HG03575 (cell line): ENCODE data around the gene INSYN2A.

Source experiments
- ATAC-seq: cut with Tn5 transposase; IDR thresholded peaks from one replicate; pipeline ENCODE4 v1.9.1; 2021; ENCODE audit not compliant: unreplicated experiment, insufficient number of reproducible peaks, low FRiP score; ENCODE audit errors: extremely low read depth

The INSYN2A gene, protein sequence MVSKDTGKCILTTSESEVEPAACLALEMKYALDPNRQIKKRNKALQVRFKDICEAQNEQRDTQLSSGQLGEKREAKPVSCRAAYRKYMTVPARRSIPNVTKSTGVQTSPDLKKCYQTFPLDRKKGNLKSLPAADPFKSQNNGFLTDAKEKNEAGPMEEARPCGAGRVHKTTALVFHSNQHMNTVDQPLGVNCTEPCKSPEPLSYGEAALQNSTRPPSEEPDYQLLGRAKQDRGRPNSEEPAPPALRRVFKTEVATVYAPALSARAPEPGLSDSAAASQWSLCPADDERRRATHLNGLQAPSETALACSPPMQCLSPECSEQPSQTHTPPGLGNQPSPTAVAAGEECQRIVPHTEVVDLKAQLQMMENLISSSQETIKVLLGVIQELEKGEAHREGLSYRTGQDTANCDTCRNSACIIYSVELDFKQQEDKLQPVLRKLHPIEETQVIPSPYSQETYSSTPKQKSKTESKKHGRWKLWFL

DNA sequence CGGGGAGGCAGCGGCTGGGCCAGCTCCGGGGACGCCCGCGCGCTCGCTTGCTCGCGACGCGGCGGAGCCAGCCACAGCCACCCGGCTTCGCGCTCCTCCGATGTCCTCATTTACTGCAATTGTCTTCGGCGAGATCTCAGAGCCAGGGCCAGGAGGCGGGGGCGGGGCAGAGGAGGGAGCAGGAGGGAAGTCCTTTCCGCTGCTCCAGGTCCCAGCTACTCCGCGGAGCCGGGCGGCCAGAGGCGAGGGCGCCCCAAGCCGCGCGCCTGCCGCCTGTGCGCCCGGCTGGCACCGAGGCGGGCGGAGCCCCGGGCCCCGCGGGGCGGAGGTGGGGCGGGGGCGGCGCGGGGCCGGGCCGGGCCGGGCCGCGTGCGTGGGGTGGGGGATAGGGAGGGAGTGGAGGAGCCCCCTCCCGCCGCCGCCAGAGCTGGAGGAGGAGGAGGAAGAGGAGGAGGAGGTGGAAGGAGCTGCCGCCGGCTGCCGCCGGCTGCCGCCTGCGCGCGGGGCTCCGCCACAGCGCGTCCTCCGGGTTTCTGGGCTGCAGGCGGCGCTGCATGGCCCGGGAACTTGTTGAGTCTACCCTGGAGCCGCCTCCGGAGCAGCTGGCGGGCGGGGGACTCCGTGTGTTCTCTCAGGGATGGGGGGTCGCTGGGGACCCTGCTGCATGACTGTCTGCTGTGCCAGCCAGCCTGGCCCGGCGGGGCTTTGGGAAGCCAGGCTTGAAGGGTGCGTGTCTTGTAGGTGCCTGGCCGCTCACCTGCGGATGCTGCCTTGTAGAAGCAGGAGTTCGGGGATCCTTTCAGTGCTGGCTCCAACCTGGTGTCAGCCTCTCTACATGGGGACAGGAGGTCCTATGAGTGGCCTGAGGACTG, at the start of gene INSYN2A:
INSYN2A (minus strand) TSS at position 310 of the 872 bp plus-strand sequence. CDS start 20,196 bp downstream, outside the sequence.
- ATAC-seq = no peak

DNA sequence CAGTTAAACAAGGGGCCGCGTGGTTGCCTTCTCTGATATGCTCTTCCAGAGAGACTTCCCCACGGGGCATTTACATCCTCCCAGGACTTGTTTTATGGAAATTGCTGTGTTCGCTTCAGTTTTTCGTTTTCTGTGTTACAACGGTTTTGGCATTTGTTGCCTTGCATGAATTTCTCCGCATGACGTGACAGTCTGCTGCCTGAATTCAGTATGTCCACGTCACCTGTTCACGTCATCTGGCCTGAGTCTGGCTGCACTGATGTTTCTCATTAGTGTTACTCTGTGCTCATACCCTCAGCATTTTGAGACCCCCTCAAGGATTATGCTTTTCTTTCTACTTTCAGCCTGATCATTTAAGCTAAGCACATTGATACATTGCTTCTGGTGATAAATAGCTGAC, 49.1 kb upstream of the INSYN2A start:
- no peak for ATAC-seq

DNA sequence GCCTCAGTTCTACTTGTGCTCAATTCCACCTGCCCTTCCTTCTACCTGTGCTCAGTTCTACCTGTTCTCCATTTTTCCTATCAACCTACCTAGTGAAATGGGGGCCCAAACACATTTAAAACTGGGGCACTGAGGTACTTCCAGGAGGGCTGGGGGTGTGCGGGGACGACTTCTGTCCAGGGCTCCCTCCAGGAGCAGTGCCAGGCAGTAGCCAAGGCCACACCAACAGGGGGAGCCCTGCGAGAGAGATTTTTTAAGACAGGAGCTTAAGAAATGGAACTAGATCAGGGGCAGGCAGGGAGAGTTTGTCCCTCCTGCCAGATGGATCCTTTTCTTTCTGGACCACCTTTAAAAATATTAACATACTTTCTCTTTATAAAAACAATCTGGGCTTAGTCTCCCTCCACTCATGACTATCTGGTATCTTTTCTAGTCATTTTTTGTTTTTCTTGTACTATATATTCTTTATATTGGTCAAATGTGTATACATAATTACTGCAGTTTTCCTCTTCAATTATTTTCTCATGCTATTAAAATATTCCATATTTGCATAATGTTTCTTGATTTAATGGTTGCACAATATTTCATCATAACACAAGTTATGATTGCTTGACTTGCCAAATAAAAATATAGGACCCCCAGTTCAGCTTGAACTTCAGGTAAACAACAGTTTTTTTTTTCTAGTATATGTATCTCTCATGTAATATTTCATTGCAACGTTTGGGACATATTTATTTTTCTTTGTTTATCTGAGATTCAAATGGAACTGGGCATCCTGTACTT, 47.3 kb upstream of the INSYN2A start:
- ATAC-seq = no peak

DNA sequence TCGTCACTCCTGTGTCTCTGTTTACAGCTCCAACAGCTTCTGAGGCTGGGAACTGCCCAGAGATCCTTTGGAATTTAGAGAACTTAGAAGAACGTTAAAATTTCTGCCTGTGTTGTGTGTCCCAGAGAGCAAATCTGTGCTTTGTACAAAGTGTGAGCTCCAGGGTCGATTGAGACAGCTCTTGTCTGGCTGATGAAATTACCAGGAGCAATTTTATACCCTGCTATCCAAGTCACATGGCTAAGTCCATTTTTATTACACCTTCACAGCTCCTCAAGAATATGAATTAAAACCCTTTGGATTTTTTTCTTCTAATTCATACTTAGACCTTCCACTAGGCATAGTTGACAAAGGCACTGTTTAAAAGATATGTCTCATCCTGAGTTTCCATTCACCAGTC, 46.5 kb upstream of the INSYN2A start:
- ATAC-seq = no peak

DNA sequence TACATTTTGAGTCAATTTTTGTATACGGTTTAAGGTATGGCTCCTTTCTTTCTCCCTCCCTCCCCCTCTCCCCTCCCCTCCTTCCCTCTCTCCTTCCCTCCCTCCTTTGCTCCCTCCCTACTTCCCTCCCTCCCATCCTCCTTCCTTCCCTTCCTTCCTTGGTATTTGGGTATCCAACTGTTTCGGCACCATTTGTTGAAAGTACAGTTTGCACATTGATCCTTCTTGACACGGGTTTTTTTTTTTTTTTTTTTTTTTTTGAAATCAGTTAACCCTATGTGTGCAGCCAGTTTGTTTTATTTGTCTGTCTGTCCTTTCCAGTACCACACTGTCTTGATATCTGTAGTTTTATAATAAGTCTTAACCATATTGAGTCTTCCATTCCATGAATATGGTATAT, 39.9 kb upstream of the INSYN2A start:
- no peak for ATAC-seq

DNA sequence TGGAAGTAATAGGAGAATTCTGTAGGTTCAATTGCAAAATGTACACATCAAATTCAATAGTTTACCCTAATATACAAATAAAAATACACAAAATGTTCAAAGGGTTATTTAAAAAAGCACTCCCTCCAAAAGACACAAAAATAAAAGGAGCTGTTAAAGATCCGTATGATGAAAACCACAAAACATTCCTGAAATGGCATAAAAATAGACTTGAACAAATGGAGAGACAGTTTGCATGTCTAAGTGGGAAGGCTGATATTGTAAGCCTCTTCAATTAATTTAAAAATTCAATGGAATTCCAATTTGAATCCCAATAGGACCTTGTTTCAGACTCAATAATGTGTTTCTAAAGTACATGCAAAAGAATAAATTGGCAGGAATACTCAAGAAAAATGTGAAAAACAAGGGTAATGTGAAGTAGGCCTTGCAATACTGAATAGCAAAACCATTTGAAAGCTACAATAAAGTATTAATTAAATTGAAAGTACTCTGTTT, 38.0 kb upstream of the INSYN2A start:
- no peak for ATAC-seq

DNA sequence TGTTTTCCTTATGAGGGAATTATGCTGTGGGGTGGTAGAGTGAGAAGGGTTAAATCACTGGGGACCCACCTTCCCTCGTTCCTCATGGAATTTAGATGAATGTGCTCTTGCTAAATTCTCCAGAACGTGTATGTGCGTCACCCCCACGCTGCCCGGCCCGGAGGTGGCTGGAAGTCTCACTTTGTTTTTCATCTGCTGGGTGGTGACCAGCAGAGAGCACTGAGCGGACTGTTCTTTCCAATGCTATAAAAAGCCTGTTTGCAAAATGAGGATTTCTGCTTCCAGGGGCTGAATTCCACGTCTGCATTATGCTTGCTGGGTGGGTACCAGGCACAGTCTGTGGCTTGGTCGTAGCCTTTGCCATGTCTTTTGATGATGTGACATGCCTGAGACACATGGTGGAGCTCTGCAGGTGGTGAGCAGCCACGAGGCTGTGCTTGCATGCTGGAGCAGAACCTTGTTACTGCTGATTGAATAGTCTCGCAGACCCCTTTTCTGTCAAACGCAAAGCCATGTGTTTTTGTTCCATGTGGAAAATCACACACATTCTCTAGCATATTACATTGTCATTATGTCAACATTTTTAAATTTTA, 31.9 kb upstream of the INSYN2A start:
- no peak for ATAC-seq

DNA sequence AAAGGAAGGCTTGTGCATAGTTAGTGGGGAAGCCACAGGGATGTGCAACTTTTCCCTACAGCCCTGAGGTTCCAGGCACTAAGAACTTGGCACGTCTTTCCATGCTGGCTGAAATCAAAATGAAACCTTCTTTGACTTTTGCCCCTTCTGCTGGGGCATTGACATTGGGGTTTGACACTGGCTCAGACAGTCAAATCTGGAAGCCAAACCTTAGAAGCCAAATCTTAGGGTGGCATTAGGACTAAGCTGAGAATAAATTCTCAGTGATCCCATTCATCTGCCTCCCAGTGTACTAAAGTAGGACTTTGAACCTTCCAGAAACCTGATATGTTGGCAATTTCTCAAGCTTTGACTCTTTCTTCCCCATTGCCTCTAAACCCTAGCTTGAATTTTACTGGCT, 31.3 kb upstream of the INSYN2A start:
- ATAC-seq = no peak

DNA sequence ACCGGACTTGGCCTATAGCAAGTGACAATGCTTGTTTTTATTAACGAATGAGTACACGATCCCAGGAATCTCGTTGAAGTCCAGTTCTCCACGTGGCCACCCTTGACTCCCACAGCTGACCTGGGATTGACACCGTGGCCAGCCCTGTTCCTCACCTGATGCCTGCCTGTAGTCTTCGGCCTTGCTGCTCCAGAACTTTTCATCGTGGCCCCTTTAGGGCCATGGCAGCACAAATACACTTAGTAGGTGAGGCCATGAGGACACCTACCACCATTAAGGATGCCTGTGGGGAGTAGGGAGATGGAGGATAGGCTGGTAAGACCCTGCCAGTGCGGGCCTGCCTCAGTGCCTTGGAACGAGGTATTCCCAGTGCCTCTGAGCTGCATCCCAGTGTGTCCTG, 30.6 kb upstream of the INSYN2A start:
- no peak for ATAC-seq

DNA sequence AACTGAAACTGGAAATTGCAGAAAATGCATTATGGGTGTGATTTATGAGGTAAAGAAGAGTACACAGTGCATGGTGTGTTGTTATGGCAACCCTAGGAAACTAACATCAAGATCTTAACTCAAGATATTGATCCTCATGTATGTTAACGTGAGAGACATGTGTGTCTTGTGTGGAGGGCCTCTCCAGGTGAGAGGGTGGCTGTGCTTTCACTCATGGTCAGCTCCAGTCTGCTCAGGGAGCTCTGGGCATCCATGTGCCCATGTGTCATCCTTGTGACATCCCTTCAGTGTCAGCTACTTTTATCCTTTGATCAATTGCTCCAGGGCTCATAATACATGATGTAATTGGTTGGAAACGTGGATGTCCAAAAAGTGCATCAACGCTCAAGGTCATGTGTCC, 24.9 kb upstream of the INSYN2A start:
- ATAC-seq = no peak

DNA sequence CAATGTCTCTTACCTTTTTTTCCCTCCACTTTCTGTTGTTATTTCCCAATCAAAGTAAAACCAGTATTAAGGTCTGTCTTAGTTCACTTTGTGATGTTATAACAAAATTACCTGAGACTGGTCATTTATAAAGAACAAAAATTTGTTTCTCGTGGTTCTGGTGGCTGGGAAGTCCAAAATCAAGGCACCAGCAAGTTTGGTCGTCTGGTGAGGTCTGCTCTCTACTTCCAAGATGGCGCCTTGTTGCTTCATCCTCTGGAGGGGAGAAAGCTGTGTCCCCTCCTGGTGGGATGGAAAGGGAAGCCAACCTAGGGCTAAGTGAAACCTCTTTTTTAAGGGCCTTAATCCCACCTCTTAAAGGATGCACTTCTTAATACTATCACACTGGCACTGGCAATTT, 22.3 kb upstream of the INSYN2A start:
- ATAC-seq = no peak

DNA sequence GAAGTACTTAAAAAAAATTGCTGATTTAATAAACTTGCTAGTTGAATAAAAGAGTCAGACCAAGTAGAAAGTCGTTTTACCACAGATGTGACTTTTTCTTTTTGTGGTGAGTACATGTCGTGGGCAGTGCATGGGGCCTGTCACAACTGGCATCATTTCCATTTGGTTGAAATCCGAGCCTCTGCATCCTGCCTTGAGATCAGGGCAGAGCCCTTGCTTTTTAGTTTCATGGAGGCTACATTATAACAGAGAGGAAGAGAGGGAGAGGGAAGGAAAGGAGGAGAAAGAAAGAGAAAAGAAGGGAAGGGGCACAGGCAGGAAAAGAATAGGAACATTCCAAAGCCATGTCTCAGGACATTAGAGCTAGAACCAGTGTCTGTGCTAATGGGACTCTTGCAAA, 20.4 kb upstream of the INSYN2A start:
- ATAC-seq = no peak

DNA sequence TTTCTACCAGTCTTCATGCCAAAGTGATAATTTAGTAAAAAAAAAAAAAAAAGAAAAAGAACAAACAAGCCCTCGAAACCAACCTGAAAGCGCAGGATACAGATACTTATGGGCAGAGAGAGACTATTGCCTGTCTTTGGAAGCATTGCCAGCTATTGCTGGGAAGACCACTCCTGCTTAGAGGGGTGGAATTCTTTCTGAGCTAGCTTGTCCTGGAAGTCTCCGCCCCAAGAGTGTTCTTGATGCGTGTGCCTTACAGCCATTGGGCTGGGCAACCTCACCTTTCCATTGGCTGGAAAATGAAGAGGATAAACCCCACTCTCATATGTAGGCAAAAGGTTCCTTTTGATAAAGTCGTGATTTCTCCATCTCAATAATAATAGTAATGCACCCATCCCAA, 19.9 kb upstream of the INSYN2A start:
- no peak for ATAC-seq

DNA sequence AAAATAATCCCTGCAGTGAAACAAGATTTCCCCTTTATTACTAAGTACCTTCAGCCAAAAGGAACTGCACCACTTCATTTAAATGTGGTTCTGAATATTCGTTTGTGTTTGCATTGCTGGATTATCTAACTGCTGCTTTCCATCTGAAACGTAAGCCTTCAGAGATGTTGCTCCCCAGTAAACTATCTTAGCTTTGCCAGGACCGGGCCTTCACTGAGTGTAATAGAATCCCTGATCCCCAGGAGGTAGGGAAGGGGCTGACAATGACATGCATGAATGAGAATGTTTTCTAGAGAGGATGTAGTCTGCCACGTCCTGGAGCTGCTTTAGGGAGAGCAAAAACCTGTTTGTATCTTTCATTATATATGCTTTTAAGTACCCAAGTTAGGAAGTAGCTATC, 19.5 kb upstream of the INSYN2A start:
- no peak for ATAC-seq

DNA sequence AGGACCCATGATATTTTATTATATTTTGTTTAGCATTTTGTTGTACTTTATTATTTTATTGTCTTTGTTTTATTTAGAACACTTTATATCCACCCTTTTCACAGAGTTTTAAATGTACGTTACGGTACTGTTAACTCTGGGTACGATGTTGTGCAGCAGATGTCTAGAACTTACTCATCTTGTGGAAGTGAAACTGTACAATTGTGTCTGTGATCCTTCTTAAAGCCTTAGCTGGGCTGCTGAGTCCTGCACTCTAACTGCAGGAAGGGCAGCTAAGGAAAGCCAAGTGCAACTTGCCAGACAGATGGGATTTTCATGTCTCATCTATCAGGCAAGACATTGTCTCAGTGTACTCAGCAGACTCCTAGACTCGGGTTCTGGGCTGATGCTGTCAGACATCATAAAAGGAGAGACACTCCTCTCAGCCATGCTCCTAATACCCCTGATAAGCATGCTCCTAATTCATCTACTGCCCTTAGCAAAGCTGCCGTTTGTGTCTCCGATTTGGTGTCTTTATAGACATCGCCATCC, 14.6 kb upstream of the INSYN2A start:
- ATAC-seq = no peak

DNA sequence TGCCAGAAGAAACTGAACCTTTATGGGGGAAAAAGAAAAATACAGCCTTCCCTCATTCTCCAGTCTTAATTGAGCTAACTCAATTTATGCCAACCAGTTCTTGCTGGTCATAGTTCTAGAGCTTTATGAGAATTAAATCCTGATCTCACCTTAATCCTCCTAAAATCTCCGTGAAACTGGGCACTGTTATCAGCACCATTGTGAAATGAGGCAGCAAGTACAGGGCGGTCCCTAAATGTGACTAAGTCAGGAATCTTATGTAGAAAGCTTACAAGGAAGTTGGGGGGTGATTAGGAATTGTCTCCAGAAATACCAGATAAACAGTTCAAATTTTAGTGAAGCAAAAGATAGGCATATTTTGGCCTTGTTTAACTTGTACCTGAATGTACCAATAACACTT, 10.7 kb upstream of the INSYN2A start:
- ATAC-seq = no peak

DNA sequence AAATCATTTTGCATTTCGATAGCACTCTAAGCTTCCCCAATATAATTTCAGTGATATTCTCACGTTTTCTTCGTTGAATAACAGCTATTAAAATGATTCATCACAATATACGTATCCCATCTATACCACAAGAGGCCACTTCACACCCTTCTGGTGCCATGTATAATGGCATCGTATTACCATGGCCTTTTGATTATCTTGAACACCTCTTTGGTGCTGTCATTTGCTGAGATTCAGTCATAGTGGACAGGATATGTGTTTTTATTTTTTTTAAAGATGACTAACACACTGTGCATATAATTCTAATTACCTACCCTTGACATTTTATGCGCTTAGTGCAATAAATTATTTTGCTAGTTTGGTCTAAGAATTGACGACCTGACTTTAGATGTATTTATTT, 6.7 kb upstream of the INSYN2A start:
- no peak for ATAC-seq

DNA sequence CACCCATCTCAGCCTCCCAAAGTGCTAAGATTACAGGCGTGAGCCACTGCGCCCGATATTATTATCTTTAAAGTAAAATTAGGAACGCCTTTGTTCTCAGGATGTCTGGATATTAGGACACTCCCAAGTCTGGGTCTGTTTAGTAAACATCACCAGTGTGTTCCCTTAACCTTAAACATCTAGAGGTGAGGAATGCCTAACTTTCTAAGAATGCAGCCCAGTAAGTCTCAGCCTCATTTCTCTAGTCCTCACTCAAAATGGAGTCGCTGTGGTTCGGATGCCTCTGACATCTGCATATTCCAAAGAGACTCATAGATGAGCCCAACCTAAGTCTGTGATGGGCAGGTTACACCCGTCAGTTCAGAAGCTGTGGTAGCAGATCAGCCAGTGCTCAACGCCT, 4.3 kb upstream of the INSYN2A start:
- no peak for ATAC-seq

DNA sequence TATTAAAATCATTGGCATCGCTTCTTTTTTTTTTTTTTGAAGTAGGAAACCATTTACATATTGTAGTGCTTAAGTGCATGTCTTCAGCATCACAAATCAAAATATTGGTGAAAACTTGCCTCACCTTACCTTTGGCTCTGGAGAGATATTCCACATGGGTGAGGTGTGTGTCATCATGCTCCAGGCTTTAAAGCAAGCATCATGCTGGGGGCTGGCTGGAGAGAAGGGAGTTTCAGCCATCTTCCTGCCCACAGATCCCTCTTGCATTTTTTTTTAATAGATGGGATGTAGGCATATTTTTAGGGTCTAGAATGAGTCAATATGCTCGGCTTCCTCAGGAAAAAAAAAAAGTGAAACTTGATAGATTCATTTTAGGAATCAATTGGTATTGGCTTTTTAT, 2.3 kb upstream of the INSYN2A start:
- no peak for ATAC-seq
